Kasumi-1 (cell line): Measurements from ENCODE around the gene BRK1.
A peak's percentile ranks its signal among the peaks of the same experiment; 100 is the strongest.
"Not testable (repeated sequence)": the region's sequence is repeated elsewhere in the genome, so short reads cannot be mapped to it uniquely, and the experiment has no call there.

Experiments
- DNase-seq, 2 experiments: peaks; one replicate each; lab custom pipeline; 2025; lab: John Stamatoyannopoulos, UW

The BRK1 gene

GRCh38 chr3:10142707-10143560 is 27.5 kb downstream of the BRK1 start:
- DNase-seq, result peak in 1 of 2 experiments; percentile 14

- DNase-seq, result no peak
Observed at GRCh38 chr3:10145685-10146084, 30.2 kb downstream of the BRK1 start.

GRCh38 chr3:10149226-10149625 is 33.8 kb downstream of the BRK1 start:
- peak; percentile 90 to 91 for DNase-seq

- DNase-seq, result no peak
Observed at GRCh38 chr3:10150987-10151386, 35.5 kb downstream of the BRK1 start.

- no peak for DNase-seq
Observed at GRCh38 chr3:10154335-10155122, 39.1 kb downstream of the BRK1 start.

- DNase-seq, result no peak
Observed at GRCh38 chr3:10155123-10155472, 39.6 kb downstream of the BRK1 start.

- DNase-seq, result no peak
Observed at GRCh38 chr3:10155658-10156057, 40.2 kb downstream of the BRK1 start.

GRCh38 chr3:10157031-10157430 is 41.6 kb downstream of the BRK1 start:
- DNase-seq, result no peak

GRCh38 chr3:10158555-10158954 is 43.1 kb downstream of the BRK1 start:
- not testable (repeated sequence) for DNase-seq

- DNase-seq, result no peak
Observed at GRCh38 chr3:10160346-10160745, 44.9 kb downstream of the BRK1 start.

- no peak for DNase-seq
Observed at GRCh38 chr3:10160925-10161324, 45.5 kb downstream of the BRK1 start.

GRCh38 chr3:10162185-10162584 is 46.7 kb downstream of the BRK1 start:
- DNase-seq, result peak; percentile 53 to 55

- DNase-seq, result not testable (repeated sequence)
Observed at GRCh38 chr3:10164201-10164545, 48.7 kb downstream of the BRK1 start.

GRCh38 chr3:10164546-10165393 is 49.3 kb downstream of the BRK1 start, which contains the start of gene IRAK2:
Gene IRAK2 (plus strand): TSS chr3:10164919. CDS start chr3:10164955, 36 bp downstream.
- peak; percentile 33 to 46 for DNase-seq

GRCh38 chr3:10166213-10166604 is 50.7 kb downstream of the BRK1 start:
- DNase-seq, result no peak

GRCh38 chr3:10169000-10169496 is 53.6 kb downstream of the BRK1 start:
- DNase-seq, result no peak

- no peak for DNase-seq
Observed at GRCh38 chr3:10170915-10171478, 55.5 kb downstream of the BRK1 start.

GRCh38 chr3:10173095-10173925 is 57.8 kb downstream of the BRK1 start:
- no peak for DNase-seq

- DNase-seq, result no peak
Observed at GRCh38 chr3:10173926-10174435, 58.5 kb downstream of the BRK1 start.

- DNase-seq, result not testable (repeated sequence)
Observed at GRCh38 chr3:10175334-10175733, 59.9 kb downstream of the BRK1 start.

GRCh38 chr3:10176150-10176549 is 60.7 kb downstream of the BRK1 start:
- not testable (repeated sequence) for DNase-seq
